OCI-LY1 (cell line): Measurements from ENCODE around the gene SCAF8.

Experiments used
- EZH2 ChIP-seq: fragments of 200-600 bp; sonication (generic), shearing (Covaris generic); IDR thresholded peaks from 2 replicates; pipeline ENCODE4 v1.8.0; 2017; ENCODE audit warnings: borderline replicate concordance, mixed run types, mild to moderate bottlenecking, antibody characterized with exemption, low read length, moderate library complexity, mixed read lengths
- TF ChIP-seq, protein P1 (sequence below): fragments of 200-600 bp; sonication (generic), shearing (Covaris generic); IDR thresholded peaks from 2 replicates; pipeline ENCODE4 v1.5.1; 2017; ENCODE audit warnings: mild to moderate bottlenecking, antibody characterized with exemption, low read length, moderate library complexity, mixed read lengths

DNA sequence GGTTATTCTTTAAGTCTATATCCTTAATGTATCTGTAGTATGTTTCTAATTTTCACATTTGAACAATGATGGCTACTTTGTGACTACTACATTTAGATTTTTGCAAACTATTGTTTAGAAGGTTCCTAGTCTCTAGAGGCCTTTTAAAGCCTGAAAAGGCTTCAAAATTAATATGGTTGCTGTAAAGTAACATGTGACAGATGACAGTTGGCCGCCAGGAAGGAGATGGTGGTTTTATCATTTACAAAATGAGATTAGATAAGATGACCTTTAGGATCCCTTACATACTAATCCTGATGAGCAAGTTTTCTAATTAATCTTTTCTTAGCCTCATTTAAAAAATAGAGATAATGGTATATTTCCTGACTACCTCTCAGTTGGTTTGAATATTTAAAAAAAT is 18.8 kb downstream of the SCAF8 start:
- TF ChIP-seq, protein P1, sequence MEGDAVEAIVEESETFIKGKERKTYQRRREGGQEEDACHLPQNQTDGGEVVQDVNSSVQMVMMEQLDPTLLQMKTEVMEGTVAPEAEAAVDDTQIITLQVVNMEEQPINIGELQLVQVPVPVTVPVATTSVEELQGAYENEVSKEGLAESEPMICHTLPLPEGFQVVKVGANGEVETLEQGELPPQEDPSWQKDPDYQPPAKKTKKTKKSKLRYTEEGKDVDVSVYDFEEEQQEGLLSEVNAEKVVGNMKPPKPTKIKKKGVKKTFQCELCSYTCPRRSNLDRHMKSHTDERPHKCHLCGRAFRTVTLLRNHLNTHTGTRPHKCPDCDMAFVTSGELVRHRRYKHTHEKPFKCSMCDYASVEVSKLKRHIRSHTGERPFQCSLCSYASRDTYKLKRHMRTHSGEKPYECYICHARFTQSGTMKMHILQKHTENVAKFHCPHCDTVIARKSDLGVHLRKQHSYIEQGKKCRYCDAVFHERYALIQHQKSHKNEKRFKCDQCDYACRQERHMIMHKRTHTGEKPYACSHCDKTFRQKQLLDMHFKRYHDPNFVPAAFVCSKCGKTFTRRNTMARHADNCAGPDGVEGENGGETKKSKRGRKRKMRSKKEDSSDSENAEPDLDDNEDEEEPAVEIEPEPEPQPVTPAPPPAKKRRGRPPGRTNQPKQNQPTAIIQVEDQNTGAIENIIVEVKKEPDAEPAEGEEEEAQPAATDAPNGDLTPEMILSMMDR: no peak
- no peak for TF ChIP-seq EZH2
